Measurements from ENCODE around the gene KCNG1. TPM values are rescaled to one million over a fixed set of nuclear protein-coding genes. Genes with fewer than 3 reads are reported as not detected.

The KCNG1 gene
- polyA plus RNA-seq, 10 donors, result 0.08 to 2.0 (median 0.29) TPM

DNA sequence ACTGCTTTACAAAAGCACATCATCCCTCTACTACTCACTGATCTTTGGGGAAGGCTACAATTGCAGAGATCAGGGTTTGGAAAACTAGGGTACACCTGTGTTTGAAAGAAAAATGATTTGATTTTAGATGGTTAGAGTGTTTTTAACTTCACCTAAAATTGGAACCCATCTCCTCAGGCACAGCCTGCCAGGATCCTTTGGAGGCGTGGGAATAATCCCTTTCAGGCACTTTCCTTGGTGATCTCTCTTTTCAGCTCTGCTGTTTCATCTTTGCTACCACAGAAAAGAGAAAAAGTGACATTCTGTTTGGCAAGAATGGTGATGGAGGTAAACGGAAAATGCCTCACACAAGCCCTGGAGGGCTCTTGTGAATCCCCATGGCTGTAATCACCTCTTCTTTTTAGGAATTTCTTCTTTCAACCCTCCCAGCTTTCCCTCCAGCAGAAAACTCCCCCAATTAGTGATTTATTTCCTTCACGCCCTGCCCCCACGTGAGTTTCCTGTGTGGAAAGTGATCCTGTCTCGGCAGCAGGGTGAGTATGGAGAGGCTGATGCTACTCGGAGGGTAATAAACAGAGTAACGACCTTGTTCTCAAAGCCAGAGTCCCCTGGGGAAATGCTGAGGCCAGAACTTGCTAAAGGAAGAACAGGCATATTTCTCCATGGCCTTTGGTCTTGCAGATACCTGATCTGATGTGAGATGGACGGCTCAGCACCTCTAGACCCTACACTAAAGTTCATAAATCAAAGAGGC lies 9.2 kb downstream of the KCNG1 start:
- DNase-seq, result no peak

GRCh38 chr20:51012357-51012756 lies 10.6 kb downstream of the KCNG1 start:
- DNase-seq, result no peak

DNA sequence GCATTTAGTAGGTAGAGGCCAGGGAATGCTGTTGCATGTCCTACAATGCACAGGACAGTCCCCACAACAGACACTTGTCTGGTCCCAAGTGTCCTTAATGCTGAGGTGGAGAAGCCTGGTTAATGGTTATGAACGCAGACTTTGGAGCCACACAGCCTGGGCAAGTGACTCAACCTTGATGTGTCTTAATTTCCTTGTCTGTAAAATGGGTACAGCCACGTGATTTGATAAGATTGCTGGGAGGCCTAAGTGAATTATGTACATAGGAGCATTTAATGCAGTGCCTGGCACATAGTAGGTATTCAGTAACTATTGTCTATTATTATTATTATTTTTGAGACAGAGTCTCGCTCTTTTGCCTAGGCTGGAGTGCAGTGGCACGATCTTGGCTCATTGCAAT lies 11.4 kb downstream of the KCNG1 start:
- DNase-seq, result no peak

DNA sequence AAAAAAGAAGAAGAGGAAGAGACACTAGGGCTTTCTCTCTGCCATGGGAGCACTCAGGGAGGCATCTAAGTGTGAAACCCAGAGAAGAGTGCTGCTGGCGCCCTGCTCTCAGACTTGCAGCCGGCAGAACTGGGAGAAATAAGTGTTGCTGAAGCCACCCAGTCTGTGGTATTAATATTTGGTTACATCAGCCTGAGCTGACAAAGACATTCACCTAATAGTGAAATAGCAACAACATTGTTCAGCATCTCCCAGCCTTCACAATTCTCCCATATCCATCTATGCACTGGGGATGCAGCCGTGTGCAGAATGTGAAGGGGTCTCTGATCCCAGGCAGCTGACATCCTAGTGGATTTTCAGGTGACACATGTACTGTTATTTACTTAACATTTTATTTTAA lies 12.0 kb downstream of the KCNG1 start:
- no peak for DNase-seq

- no peak for DNase-seq
These were observed 12.9 kb downstream of the KCNG1 start for GRCh38 chr20:51010043-51010365.

DNA sequence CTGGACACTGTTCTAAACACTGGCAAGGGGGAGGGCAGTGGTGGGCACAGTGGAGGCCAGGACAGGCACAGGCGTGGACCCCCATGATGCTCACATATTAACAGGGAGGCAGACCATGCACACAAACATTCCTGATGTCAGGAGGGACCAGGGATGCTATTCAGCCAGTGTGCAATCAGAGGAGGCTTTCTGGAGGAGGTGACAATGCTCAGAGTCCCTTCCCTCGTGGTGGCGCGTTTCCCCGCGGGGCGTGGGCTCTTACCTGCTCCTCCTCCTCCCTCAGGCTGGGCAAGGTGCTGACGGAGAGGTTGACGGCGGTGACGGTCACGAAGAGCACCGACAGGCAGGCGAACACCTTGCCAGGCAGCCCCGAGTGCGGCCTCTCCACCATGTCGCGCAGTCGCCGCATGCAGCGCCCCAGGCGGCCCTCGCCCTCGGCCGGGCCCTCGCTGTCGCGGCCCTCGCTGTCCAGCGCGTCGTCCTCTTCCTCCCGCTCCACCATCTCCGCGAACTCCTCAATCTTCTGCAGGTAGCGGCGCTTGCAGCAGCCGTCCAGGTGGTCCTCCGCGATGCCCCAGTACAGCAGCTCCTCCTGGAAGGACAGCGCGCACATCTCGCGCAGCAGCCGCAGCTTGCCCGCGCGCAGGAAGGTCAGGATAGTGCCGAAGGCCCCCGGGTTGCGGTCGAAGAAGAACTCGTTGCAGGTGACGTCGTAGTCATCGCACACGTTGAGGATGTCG lies 13.4 kb downstream of the KCNG1 start:
- no peak for DNase-seq

- DNase-seq, result no peak
These were observed 14.2 kb downstream of the KCNG1 start for GRCh38 chr20:51008718-51009117.

DNA sequence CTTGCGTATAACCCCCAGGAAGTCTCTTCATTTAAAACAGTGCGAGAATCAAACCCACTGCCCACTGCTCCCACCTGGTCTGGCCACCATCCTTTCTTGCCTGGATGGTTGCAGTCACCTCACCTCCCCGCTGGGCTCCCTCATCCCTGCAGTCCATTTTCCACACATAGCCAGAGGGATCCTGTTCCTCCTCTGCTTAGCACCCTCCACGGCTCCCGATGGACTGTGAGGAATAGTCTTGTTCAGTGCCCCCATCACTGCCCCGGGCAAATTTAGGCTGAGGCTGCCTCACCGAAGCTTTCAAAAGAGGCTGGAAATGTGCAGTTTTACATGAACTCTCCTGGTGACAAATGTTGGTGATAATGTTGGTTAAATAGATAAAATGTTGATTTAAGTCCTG lies 17.7 kb downstream of the KCNG1 start:
- DNase-seq, result no peak

DNA sequence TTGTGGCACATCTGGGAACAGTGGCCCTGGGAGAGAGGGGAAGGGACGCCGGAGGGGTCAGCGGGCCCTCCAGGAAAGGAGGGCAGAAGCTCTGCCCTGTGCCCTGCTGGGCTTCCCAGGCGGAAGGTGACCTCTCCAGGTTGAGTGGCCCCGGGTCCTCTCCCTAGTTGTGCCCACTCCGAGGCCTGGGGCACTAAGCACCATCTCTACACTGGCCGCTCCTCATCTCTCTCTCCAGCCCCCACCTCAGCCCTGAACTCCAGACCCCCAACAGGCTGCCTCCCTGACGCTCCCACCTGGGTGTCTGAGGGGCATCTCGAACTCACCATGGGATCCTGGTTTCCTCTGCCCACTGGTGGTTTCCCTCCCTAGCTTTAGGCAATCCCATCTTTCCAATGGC lies 18.1 kb downstream of the KCNG1 start:
- no peak for DNase-seq

- DNase-seq, result no peak
These were observed 18.6 kb downstream of the KCNG1 start for GRCh38 chr20:51004305-51004727.

DNA sequence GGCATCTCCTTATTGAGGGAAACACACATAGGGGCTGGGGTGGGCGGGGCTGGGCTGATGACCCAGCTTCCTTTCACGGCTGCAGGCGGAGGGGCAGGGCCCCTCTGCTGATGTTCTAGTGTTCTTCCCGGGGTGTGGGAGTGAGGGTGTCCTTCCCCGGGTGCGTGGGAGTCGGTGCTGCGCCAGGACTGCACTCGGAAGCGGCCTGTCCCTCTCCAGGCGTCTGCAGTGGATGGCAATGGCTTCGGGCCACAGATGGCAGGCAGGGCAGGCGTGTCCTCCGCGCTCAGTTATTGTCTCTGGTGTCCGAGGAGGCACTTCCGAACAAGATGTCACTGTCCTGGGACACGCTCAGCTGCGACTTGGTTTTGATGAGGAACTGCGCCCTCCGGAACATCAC lies 19.2 kb downstream of the KCNG1 start:
- no peak for DNase-seq

DNA sequence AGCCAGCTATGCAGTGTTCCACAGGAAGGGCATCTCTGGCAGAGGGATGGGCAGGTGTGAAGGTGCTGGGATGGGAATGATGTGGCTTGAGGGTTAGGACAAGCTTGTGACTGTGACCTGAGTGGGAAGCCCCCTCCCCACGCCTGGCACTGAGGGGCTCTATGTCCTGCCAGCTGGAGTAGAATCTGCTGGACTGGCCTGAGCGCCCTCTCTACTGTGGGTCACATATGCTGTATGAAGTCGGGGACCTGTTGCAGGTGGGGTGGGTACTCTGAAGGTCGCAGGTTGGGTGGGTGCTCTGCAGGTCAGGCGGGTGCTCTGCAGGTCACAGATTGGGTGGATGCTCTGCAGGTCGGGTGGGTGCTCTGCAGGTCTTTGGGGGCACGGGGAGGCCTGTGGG lies 20.3 kb downstream of the KCNG1 start:
- no peak for DNase-seq

DNA sequence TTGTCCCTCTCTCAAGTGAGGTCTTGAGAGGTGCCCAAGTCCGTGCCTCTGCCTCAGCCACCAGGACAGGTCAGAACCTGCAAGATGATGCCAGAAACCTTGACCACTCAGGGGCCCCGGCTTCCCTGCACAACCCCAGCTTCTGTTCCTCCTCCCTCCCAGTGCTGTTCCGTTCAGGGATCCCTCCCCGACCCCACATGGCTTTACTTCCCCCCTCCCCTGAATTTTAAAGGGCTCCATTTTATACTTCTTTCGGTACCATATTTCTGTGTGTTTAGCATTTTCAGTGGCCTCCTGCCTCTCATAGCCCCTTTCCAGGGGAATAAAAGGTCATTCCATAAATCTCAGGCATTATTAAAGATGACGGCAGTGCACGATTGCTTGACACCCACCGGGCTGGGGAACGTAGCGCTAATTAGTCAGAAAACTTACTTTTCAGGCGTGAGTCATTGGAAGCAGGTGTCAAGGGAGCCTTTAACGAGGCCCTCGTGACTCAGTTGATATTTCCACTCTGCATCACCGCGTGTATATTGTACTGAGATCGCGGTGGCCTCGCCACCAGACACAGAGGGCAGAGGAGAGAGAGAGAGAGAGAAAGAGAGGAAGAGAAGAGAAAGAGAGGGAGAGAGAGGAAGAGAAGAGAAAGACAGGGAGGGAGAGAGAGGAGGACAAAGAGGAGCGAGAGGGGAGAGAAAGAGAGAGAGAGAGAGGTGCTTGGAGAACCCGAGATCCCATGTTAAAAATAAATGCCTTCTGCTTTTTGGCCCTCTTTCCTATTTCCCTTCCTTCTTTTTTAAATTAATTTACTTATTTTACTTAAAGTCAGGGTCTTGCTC lies 21.3 kb downstream of the KCNG1 start:
- DNase-seq, result no peak

DNA sequence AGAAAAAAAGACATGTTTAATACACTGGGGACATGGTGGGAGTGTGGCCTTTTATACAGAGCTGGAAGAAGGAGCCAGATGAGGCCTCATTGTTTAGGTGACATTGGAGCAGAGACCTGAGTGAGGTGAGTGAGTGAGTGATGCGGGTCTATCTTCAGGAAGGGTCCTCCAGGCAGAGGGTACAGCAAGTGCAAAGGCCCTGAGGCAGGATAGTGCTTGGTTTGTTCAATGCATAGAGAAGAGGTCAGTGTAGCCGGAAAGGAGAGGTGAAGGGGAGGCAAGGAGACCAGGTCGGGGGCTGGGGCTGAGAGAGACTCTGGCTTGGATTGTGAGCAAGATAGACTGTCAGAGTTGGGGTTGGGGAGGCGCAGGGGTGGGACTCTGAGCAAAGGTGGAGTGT lies 23.6 kb downstream of the KCNG1 start:
- DNase-seq, result no peak

- no peak for DNase-seq
These were observed 25.7 kb downstream of the KCNG1 start for GRCh38 chr20:50996901-50997865.

DNA sequence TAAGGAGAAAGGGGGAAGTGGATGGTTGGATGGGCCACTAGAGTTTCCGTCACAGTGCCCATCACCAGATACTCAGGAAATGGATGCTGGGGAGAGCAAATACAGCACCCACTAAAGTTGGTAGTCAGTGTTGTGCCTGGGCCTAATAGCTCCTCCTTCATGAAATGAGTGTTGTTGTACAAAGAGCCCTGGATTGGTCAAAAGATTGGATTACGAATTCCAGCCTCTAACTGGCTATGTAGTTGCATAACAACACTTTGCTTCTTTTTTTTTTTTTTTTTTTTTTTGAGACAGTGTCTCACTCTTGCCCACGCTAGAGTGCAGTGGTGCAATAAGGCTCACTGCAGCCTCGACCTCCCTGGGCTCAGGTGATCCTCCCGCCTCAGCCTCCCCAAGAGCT lies 27.4 kb downstream of the KCNG1 start:
- no peak for DNase-seq

GRCh38 chr20:50993876-50994275 lies 29.0 kb downstream of the KCNG1 start:
- DNase-seq, result no peak

DNA sequence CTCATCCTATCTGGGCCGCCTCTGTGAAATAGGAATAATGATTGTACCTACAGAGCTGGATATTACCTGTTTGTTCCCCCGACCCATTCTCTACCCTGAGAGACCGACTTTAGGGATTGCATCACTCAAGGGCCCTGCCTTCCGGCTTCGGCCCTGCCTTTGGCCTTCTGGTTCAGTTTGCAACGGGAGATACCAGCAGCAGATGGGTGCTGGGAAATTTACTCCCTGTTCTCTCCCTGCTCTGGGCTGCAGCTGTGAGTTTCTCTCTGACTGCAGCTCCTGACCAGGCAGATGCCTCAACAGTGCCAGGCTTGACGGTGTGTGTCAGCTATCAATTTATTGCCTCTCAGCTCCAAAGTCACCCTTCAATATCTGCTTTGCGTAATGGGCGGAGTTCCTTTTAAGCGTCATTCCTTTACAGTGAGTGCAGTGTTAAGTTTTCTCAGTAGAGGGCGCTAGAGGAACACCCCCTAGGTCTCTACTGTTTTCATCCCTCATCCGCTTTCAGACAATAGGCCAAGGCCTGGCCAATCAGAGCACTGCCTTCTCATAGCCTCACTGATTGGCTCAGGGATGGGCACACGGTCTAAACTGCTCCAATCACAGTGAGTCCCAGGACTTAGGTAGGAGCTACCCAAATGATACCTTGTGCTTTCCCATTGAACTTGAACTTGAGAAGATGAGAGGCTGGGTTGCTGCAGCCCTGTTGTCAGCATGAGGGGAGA lies 30.0 kb downstream of the KCNG1 start:
- peak in 2 of 3 donors; percentile 39 to 47 for DNase-seq

DNA sequence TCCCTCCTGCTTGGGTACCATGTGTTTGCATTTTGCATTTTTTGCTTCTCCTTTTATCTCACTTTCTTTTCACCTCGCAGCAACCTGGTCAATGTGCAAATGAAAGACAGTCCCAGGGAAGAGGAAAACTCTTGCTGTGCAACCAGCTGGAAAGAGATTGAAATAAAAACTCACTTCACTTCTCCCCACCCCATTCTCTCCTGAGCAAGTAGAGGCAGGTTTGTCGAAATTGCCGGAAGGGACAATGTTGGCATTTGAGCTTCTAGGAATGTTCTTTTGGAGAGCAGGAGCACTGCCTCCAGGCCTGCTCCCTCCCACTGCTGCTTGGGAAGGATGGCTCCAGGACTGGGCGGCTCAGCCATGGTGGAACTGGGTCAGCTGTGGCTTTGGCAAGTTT lies 30.6 kb downstream of the KCNG1 start:
- DNase-seq, result no peak

DNA sequence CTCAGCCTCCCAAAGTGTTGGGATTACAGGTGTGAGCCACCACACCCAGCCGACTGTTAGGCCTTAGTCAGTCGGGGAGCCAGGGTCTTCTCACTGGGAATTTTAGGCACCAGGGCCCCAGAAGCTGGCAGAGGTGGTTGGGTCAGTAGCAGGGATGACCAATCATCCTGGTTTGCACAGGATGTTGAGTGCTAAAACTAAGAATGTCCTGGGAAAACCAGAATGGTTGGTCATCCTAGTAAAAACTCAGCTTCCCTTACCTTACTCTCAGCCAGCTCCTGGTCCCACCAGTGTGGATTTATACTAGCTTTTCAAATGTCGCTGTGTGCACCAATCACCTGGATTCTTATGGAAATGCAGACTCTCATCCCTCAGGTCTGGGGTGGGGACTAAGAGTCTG lies 31.8 kb downstream of the KCNG1 start:
- no peak for DNase-seq

All from muscle of back (tissue), 11 donors.